ENCODE measurements around the gene NPB. TPM values are rescaled to one million over a fixed set of nuclear protein-coding genes. Genes with fewer than 3 reads are reported as not detected.
A peak's percentile ranks its signal among the peaks of the same experiment; 100 is the strongest.

NPB gene
- total and polyA plus RNA-seq, 2 donors (not counting 1 experiment from before 2014, with no cell fraction given) = 0.44 TPM; not detected in 1

DNA sequence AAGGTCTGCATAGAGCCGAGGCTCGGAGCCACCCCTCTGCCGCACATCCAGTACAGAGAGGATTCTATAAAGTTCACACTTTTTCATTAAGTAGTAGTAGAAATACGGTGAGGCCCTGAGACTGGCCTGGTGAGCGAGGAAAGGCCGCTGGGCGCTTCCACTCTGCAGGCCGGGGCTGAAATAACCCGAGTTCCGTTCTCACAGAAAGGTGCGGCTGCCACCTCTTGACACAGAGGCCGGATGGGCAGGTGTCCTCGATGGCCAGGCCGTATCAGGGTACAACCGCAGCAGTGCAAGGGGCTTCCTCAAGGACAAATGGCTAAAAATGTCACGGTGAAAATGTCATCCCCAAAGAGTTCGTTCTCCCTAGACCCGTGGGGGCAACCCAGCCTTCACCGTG lies 9.9 kb downstream of the NPB start:
- Mint-ChIP-seq H3K4me3 (peak overlapping the region; percentile 76), H3K4me1 (peaks cover 19% of the 10 kb centered on the region), H3K9me3 (ENCODE audit: insufficient read depth) (no peaks in the 10 kb centered on the region), H3K27me3 (no peaks in the 10 kb centered on the region), H3K27ac (no peak overlapping the region)
- Histone ChIP-seq H3K4me3 (ENCODE audit: control extremely low read depth in 1 of 5, extremely low read depth in 1 of 5, insufficient read depth in 1 of 5, low read depth in 2 of 5, low read length in 4 of 5) (peak overlapping the region in 1 of 5 experiments; percentile 28), H2AFZ (ENCODE audit: insufficient read depth, low read depth, low read length, poor library complexity, severe bottlenecking) (no peak overlapping the region), H3K36me3 (replicated peaks in 1 of 2; ENCODE audit: control extremely low read depth in 1 of 2, control insufficient read depth in 1 of 2, extremely low read depth in 1 of 2, insufficient read depth in 2 of 2, low read length in 1 of 2) (peaks cover 0 to 38% of the 10 kb centered on the region in 2 experiments), H3K79me2 (ENCODE audit: control insufficient read depth, insufficient read depth, low read length) (peaks cover 45% of the 10 kb centered on the region), H3K27me3 (replicated peaks in 1 of 4; ENCODE audit: control extremely low read depth in 1 of 4, control insufficient read depth in 3 of 4, insufficient read depth in 4 of 4, low read length in 3 of 4) (no peaks in the 10 kb centered on the region), H3K4me1 (ENCODE audit: control insufficient read depth in 2 of 2, insufficient read depth in 2 of 2, low read length in 2 of 2) (peaks cover 14 to 25% of the 10 kb centered on the region in 2 donors), H3K9me3 (ENCODE audit: control extremely low read depth in 1 of 3, control insufficient read depth in 2 of 3, insufficient read depth in 1 of 3, low read length in 2 of 3) (peaks cover 0 to 3% (median 0%) of the 10 kb centered on the region in 3 donors), H3K27ac (ENCODE audit: low read length in 2 of 2) (peak overlapping the region in 1 of 2 donors; percentile 46), H3K9ac (ENCODE audit: low read length) (no peak overlapping the region), H3K4me2 (replicated peaks; ENCODE audit: low read depth, low read length, poor library complexity, severe bottlenecking) (peak overlapping the region; percentile 71), H4K20me1 (ENCODE audit: control insufficient read depth, insufficient read depth, low read length, poor library complexity, severe bottlenecking) (peaks cover 66% of the 10 kb centered on the region)
- ChIA-PET CTCF (interaction anchor here (1.3 kb wide), 1 partner anchor 16 kb away, joined by 3 read pairs; the partner anchor contains the start of gene MAFG), POLR2A (interaction anchor here (0.6 kb wide), 1 partner anchor 66 kb away, joined by 3 read pairs; no protein-coding TSS in a partner anchor)
- TF ChIP-seq, protein P1, sequence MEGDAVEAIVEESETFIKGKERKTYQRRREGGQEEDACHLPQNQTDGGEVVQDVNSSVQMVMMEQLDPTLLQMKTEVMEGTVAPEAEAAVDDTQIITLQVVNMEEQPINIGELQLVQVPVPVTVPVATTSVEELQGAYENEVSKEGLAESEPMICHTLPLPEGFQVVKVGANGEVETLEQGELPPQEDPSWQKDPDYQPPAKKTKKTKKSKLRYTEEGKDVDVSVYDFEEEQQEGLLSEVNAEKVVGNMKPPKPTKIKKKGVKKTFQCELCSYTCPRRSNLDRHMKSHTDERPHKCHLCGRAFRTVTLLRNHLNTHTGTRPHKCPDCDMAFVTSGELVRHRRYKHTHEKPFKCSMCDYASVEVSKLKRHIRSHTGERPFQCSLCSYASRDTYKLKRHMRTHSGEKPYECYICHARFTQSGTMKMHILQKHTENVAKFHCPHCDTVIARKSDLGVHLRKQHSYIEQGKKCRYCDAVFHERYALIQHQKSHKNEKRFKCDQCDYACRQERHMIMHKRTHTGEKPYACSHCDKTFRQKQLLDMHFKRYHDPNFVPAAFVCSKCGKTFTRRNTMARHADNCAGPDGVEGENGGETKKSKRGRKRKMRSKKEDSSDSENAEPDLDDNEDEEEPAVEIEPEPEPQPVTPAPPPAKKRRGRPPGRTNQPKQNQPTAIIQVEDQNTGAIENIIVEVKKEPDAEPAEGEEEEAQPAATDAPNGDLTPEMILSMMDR (IDR thresholded peaks at IDR 0.05) = no peak
- TF ChIP-seq EZH2 (IDR thresholded peaks at IDR 0.05; ENCODE audit: borderline replicate concordance, insufficient read depth, low read depth, low read length, poor library complexity, severe bottlenecking) = no peak
- WGBS (ENCODE audit: insufficient coverage) = 87% methylated on average over 19 of the region's 19 CpGs
- no peak for ATAC-seq (ENCODE audit: low read depth)
- intact Hi-C loops (cut with micrococcal nuclease) = loop anchor here (1.0 to 2.0 kb wide), 4 partner anchors 15 to 111 kb away; partner anchors contain the start of genes ALYREF, ANAPC11, LRRC45 and MAFG
- no peak for DNase-seq

All from B cell (primary cell).